Transverse colon (tissue), 4 donors: ENCODE measurements around the gene ADAMTS6. TPM values are rescaled to one million over a fixed set of nuclear protein-coding genes. Genes with fewer than 3 reads are reported as not detected.

Source experiments
- DNase-seq: peaks from one replicate; pipeline ENCODE4 v3.0.0-alpha.2; 2019
- H3K27ac ChIP-seq, 4 donors: fragments of 200-600 bp; sonication (generic); 2 replicates each; pipeline ENCODE4 v1.5.1; 2016 to 2018; ENCODE audit warnings: inconsistent platforms in 4 of 4
- H3K27me3 ChIP-seq: fragments of 200-600 bp; sonication (generic); 2 replicates; pipeline ENCODE4 v1.5.1; 2017; ENCODE audit warnings: inconsistent platforms
- H3K36me3 ChIP-seq, 4 donors: fragments of 200-600 bp; sonication (generic); 2 replicates each; pipeline ENCODE4 v1.5.1; 2017 to 2019; ENCODE audit warnings: inconsistent platforms in 4 of 4
- H3K4me1 ChIP-seq, 4 donors: fragments of 200-600 bp; sonication (generic); 2 replicates each; pipeline ENCODE4 v1.5.1; 2017 to 2020; ENCODE audit warnings: inconsistent platforms in 4 of 4
- H3K4me3 ChIP-seq, 4 donors: fragments of 200-600 bp; sonication (generic); 1 replicate in 1 of 4; 2 replicates in 3 of 4; pipeline versions ENCODE4 v1.5.1 to v1.6.1; 2017 to 2019; ENCODE audit warnings: inconsistent platforms in 4 of 4
- H3K9me3 ChIP-seq, 2 donors: fragments of 200-600 bp; sonication (generic); 2 replicates each; pipeline ENCODE4 v1.5.1; 2017 to 2019; ENCODE audit warnings: inconsistent platforms in 2 of 2
- EP300 ChIP-seq: sonication (generic); formaldehyde crosslinking; IDR thresholded peaks from one replicate; pipeline ENCODE4 v1.6.1; 2017; ENCODE audit warnings: antibody characterized with exemption, low read depth
- POLR2A ChIP-seq: fragments of 450-650 bp; IDR thresholded peaks from one replicate; pipeline ENCODE4 v1.6.1; 2016; ENCODE audit warnings: antibody characterized with exemption, mild to moderate bottlenecking, moderate library complexity
- POLR2AphosphoS5 ChIP-seq, 3 donors: sonication (generic); formaldehyde crosslinking; IDR thresholded peaks; one replicate each; pipeline ENCODE4 v1.6.1; 2016; ENCODE audit warnings: antibody characterized with exemption in 3 of 3
- WGBS, 2 donors: methylation state at CpG; one replicate each; pipeline ENCODE4 v1.1.5; 2018; ENCODE audit warnings: low coverage in 1 of 2; 5-methylcytosine and 5-hydroxymethylcytosine counted together
- in situ Hi-C, 4 donors: fragments of 200-750 bp; cut with MboI; loops; one replicate each; pipeline versions ENCODE4 v1.15.0 to v1.15.1; 2017; ENCODE audit warnings: low sequenced_read_pairs in 3 of 4, low pct_ligation_motif_present in 1 of 4, low pct_unique_long_range_greater_than_20kb in 1 of 4
- intact Hi-C: fragments of 100-400 bp; cut with DNase I; formaldehyde crosslinking; loops from one replicate; pipeline ENCODE4 v1.15.1; 2023; ENCODE audit warnings: low total_unique reads
- total RNA-seq, 4 donors: library from RNA; depleted of rRNA; stranded (reverse); fragments of >200 nt; gene quantifications; one replicate each; pipeline ENCODE4 v1.1.0, GENCODE V29; 2016
- TF ChIP-seq, protein P1 (sequence below), 5 experiments: fragments of 200-600 bp in 3 of 5; fragments of 450-650 bp in 2 of 5; sonication (generic) in 3 of 5; IDR thresholded peaks; 1 replicate in 2 of 5; 2 replicates in 3 of 5; pipeline ENCODE4 v1.5.1; 2016 to 2017; ENCODE audit warnings: antibody characterized with exemption in 5 of 5, inconsistent platforms in 3 of 5, mild to moderate bottlenecking in 2 of 5, moderate library complexity in 1 of 5

Gene ADAMTS6
- total RNA-seq, 4 donors from 2014 or later: 0.96 to 2.2 (median 1.1) TPM; not detected in 1

GRCh38 chr5:65152131-65152530 is 329.6 kb downstream of the ADAMTS6 start:
- intact Hi-C loops: no loop called here
- peak; percentile 39 for DNase-seq
- Histone ChIP-seq H3K4me3 (no peak overlapping the region), H3K27ac (peak overlapping the region; percentile 33 to 68 (median 42)), H3K27me3 (no peaks in the 10 kb centered on the region), H3K9me3 (no peaks in the 10 kb centered on the region), H3K4me1 (peaks cover 0 to 15% (median 6%) of the 10 kb centered on the region in 4 donors), H3K36me3 (no peaks in the 10 kb centered on the region)
- WGBS, 2 donors: 35% methylated on average over 2 of the region's 2 CpGs; no CpG with 5 or more reads in 1 of the 2 donors
- in situ Hi-C loops: no loop called here
- TF ChIP-seq EP300 (no peak), POLR2A (no peak), POLR2AphosphoS5 (IDR thresholded peaks at IDR 0.05) (no peak)
- TF ChIP-seq, protein P1, sequence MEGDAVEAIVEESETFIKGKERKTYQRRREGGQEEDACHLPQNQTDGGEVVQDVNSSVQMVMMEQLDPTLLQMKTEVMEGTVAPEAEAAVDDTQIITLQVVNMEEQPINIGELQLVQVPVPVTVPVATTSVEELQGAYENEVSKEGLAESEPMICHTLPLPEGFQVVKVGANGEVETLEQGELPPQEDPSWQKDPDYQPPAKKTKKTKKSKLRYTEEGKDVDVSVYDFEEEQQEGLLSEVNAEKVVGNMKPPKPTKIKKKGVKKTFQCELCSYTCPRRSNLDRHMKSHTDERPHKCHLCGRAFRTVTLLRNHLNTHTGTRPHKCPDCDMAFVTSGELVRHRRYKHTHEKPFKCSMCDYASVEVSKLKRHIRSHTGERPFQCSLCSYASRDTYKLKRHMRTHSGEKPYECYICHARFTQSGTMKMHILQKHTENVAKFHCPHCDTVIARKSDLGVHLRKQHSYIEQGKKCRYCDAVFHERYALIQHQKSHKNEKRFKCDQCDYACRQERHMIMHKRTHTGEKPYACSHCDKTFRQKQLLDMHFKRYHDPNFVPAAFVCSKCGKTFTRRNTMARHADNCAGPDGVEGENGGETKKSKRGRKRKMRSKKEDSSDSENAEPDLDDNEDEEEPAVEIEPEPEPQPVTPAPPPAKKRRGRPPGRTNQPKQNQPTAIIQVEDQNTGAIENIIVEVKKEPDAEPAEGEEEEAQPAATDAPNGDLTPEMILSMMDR (IDR thresholded peaks at IDR 0.05): no peak

- H3K27ac ChIP-seq: peak overlapping the region; percentile 33 to 68 (median 42)
- DNase-seq: no peak
- H3K27me3 ChIP-seq: no peaks in the 10 kb centered on the region
- H3K36me3 ChIP-seq: no peaks in the 10 kb centered on the region
- no peak for TF ChIP-seq POLR2A
- TF ChIP-seq, protein P1 (IDR thresholded peaks at IDR 0.05): no peak
- no peak for TF ChIP-seq EP300
- no peak for TF ChIP-seq POLR2AphosphoS5 (IDR thresholded peaks at IDR 0.05)
- 63 to 65% methylated on average over 4 to 5 of the region's 5 CpGs for WGBS, 2 donors
- no peaks in the 10 kb centered on the region for H3K9me3 ChIP-seq
- in situ Hi-C loops (no loop called here), intact Hi-C loops (no loop called here)
- H3K4me1 ChIP-seq: peaks cover 0 to 15% (median 6%) of the 10 kb centered on the region in 4 donors
- H3K4me3 ChIP-seq: no peak overlapping the region
These were observed 330.1 kb downstream of the ADAMTS6 start for GRCh38 chr5:65151614-65152013.

GRCh38 chr5:65150599-65151304 is 331.0 kb downstream of the ADAMTS6 start:
- no peaks in the 10 kb centered on the region for H3K36me3 ChIP-seq
- H3K4me3 ChIP-seq: no peak overlapping the region
- in situ Hi-C loops: no loop called here
- DNase-seq: no peak
- intact Hi-C loops: no loop called here
- no peaks in the 10 kb centered on the region for H3K9me3 ChIP-seq
- 65 to 76% methylated on average over 5 to 6 of the region's 6 CpGs for WGBS, 2 donors
- TF ChIP-seq EP300: no peak
- TF ChIP-seq POLR2AphosphoS5 (IDR thresholded peaks at IDR 0.05): no peak
- TF ChIP-seq POLR2A: no peak
- TF ChIP-seq, protein P1 (IDR thresholded peaks at IDR 0.05): no peak
- no peak overlapping the region for H3K27ac ChIP-seq
- H3K27me3 ChIP-seq: no peaks in the 10 kb centered on the region
- peaks cover 0 to 15% (median 6%) of the 10 kb centered on the region in 4 donors for H3K4me1 ChIP-seq

- in situ Hi-C loops: no loop called here
- Histone ChIP-seq H3K27me3 (no peaks in the 10 kb centered on the region), H3K27ac (no peak overlapping the region), H3K4me1 (peaks cover 0 to 15% (median 6%) of the 10 kb centered on the region in 4 donors), H3K9me3 (no peaks in the 10 kb centered on the region), H3K36me3 (no peaks in the 10 kb centered on the region), H3K4me3 (no peak overlapping the region)
- no peak for DNase-seq
- WGBS, 2 donors: 87% methylated on average over 2 of the region's 2 CpGs
- intact Hi-C loops: no loop called here
- TF ChIP-seq, protein P1 (IDR thresholded peaks at IDR 0.05): no peak
- TF ChIP-seq EP300 (no peak), POLR2A (no peak), POLR2AphosphoS5 (IDR thresholded peaks at IDR 0.05) (no peak)
These were observed 331.9 kb downstream of the ADAMTS6 start for GRCh38 chr5:65149827-65150226.
